GM10248 (cell line): ENCODE results near the gene ARSG.
"Not testable (repeated sequence)": the region's sequence is repeated elsewhere in the genome, so short reads cannot be mapped to it uniquely, and the experiment has no call there.

Experiments
- CTCF ChIA-PET: fragments of 300-600 bp; sonication (Branson Sonifier 250); formaldehyde crosslinking; extraction: SDS; loops from one replicate; lab custom pipeline; 2021; ENCODE audit warnings: antibody characterized with exemption; lab: Yijun Ruan, JAX
- POLR2A ChIA-PET: fragments of 350-650 bp; sonication (Branson Sonifier 250); formaldehyde crosslinking; extraction: SDS; loops from one replicate; lab custom pipeline; 2020; ENCODE audit warnings: antibody characterized with exemption; lab: Yijun Ruan, JAX
- DNase-seq: peaks from one replicate; pipeline ENCODE4 v3.0.0; 2012; ENCODE audit errors: extremely low spot score
- CTCF ChIP-seq: IDR thresholded peaks from 2 replicates; pipeline ENCODE4 v1.5.1; 2012; ENCODE audit warnings: mild to moderate bottlenecking, low read depth; ENCODE audit errors: extremely low read depth, missing control alignments, control extremely low read depth

Gene ARSG

GRCh38 chr17:68302666-68303065, 11.4 kb downstream of the ARSG start:
- DNase-seq, result no peak
- CTCF ChIA-PET, result interaction anchor here (1.5 kb wide), 1 partner anchor 97 kb away, joined by 3 read pairs; no protein-coding TSS in a partner anchor
- no peak for TF ChIP-seq CTCF
- POLR2A ChIA-PET, result no interaction called here

- ChIA-PET CTCF (interaction anchor here (0.7 to 2.3 kb wide), 3 partner anchors 12 to 18 kb away, joined by 3 to 5 read pairs (median 3); no protein-coding TSS in a partner anchor), POLR2A (no interaction called here)
- DNase-seq, result no peak
- TF ChIP-seq CTCF, result no peak
Measured at GRCh38 chr17:68304706-68305105, 13.4 kb downstream of the ARSG start.

DNA sequence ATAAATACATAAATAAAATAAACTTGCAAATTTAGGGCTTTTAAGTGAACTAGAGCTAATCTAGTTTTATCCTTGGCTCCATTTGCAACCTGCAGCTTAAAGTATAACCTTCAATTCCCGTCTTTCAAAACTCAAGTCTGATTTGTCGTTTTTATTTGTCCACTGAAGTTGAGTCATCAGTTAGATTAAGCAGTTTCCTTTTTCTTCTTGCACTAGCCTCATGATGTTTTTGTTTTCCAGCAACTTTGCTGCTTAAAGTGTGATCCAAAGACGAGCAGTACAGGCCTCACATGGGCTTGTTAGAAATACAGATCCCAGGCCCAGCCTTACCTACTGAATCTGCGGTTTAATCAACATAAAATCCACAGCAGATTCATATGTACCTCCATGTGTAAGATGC, 13.8 kb downstream of the ARSG start:
- CTCF ChIA-PET, result interaction anchor here (0.7 to 2.3 kb wide), 3 partner anchors 12 to 19 kb away, joined by 3 to 5 read pairs (median 3); no protein-coding TSS in a partner anchor
- no peak for DNase-seq
- TF ChIP-seq CTCF, result no peak

DNA sequence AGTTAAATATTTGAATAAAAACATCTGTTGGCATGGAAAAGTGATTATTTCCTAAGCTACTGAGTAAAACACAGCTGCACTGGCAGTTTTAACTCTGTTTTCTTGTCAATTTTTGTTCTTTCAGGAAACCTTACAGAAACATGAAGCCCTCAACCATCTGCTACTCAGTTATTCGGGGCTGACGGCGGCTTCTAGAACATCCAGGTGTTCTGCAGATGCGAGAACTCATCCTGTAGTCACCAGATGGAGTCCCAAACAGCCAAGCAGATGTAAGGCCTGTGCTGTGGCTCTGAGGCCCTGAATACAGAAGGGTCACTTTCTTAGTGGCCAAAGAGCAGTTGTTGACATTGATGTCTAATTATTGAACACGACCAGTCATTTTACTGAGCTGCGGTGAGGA, 15.5 kb downstream of the ARSG start:
- POLR2A ChIA-PET, result no interaction called here
- DNase-seq, result no peak
- no peak for TF ChIP-seq CTCF
- CTCF ChIA-PET, result interaction anchor here (0.9 to 2.3 kb wide), 4 partner anchors 9 to 159 kb away, joined by 3 to 7 read pairs (median 5); no protein-coding TSS in a partner anchor

More for the DNA sequence above, 13.8 kb downstream of the ARSG start:
- POLR2A ChIA-PET, result no interaction called here

DNA sequence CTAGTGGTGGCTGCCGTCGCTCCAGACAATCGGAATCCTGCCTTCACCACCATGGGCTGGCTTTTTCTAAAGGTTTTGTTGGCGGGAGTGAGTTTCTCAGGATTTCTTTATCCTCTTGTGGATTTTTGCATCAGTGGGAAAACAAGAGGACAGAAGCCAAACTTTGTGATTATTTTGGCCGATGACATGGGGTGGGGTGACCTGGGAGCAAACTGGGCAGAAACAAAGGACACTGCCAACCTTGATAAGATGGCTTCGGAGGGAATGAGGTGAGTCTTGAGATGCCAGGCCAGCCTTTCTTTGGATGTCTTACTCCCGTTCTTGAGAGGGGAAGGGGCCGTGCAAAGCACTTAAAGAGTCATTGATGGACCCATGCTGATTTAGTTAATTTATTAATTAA, 16.1 kb downstream of the ARSG start:
- no peak for TF ChIP-seq CTCF
- DNase-seq, result no peak
- CTCF ChIA-PET, result interaction anchor here (0.9 to 1.9 kb wide), 2 partner anchors 91 to 158 kb away, joined by 3 to 7 read pairs; no protein-coding TSS in a partner anchor
- POLR2A ChIA-PET, result no interaction called here

GRCh38 chr17:68308486-68308885, 17.2 kb downstream of the ARSG start:
- CTCF ChIA-PET, result interaction anchor here (0.6 to 1.9 kb wide), 2 partner anchors 90 to 109 kb away, joined by 3 to 7 read pairs; no protein-coding TSS in a partner anchor
- DNase-seq, POLR2A ChIA-PET: not testable (repeated sequence)

DNA sequence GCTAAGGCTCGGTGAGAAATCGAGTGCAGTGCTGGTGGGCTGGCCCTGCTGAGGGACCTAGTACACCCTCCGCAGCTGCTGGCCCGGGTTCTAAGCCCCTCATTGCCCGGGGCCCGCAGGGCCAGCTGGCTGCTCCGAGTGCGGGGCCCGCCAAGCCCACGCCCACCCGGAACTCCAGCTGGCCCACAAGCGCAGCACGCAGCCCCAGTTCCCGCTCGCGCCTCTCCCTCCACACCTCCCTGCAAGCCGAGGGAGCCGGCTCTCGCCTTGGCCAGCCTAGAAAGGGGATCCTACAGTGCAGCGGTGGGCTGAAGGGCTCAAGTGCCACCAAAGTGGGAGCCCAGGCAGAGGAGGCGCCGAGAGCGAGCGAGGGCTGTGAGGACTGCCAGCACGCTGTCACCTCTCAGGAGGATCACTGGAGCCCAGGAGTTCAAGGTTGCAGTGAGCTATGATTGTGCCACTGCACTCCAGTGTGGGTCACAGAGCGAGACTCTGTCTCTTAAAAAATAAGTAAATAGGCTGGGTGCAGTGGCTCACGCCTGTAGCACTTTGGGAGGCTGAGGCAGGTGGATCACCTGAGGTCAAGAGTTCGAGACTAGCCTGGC, 17.9 kb downstream of the ARSG start:
- DNase-seq, POLR2A ChIA-PET: not testable (repeated sequence)
- CTCF ChIA-PET, result interaction anchor here (0.6 kb wide), 1 partner anchor 109 kb away, joined by 3 read pairs; no protein-coding TSS in a partner anchor
